B cell (primary cell): Measurements from ENCODE around the gene MRPL55. TPM values are rescaled to one million over a fixed set of nuclear protein-coding genes. Genes with fewer than 3 reads are reported as not detected.
A peak's percentile ranks its signal among the peaks of the same experiment; 100 is the strongest.

Experiments
- ATAC-seq: fragments of 200-7000 bp; cut with Tn5 transposase; one replicate; pipeline ENCODE4 v1.10.0; 2021; ENCODE audit warnings: low read depth, mild to moderate bottlenecking, moderate number of reproducible peaks, moderate library complexity
- CTCF ChIA-PET: fragments of 350-600 bp; sonication (Branson Sonifier 250); formaldehyde crosslinking; loops from one replicate; lab custom pipeline; 2021; ENCODE audit warnings: antibody characterized with exemption, inconsistent platforms; lab: Charles Lee
- POLR2A ChIA-PET: fragments of 350-600 bp; sonication (Branson Sonifier 250); formaldehyde crosslinking; loops from one replicate; lab custom pipeline; 2021; ENCODE audit warnings: antibody characterized with exemption; lab: Charles Lee
- DNase-seq: peaks from one replicate; pipeline ENCODE4 v3.0.0; 2013
- H2AFZ ChIP-seq: 2 replicates; pipeline ENCODE4 v1.6.1; 2012; ENCODE audit warnings: mild to moderate bottlenecking, low read depth, low read length; ENCODE audit not compliant: insufficient read depth, poor library complexity, severe bottlenecking
- H3K27ac ChIP-seq, 2 donors: 1 replicate in 1 of 2; 2 replicates in 1 of 2; pipeline ENCODE4 v1.5.1; 2012 to 2013; ENCODE audit warnings: low read length in 2 of 2, mild to moderate bottlenecking in 2 of 2, moderate library complexity in 1 of 2
- H3K27me3 ChIP-seq, 4 experiments: fragments of 200-600 bp in 1 of 4; sonication (generic) in 1 of 4; replicated peaks in 1 of 4; 1 replicate in 2 of 4; 2 replicates in 2 of 4; pipeline versions ENCODE4 v1.6.1 to v1.7.0; 2013 to 2016; ENCODE audit warnings: low read length in 3 of 4, mild to moderate bottlenecking in 2 of 4, mixed read lengths in 1 of 4, moderate library complexity in 1 of 4; ENCODE audit not compliant: insufficient read depth in 4 of 4, control insufficient read depth in 3 of 4; ENCODE audit errors: control extremely low read depth in 1 of 4
- H3K36me3 ChIP-seq, 2 experiments: replicated peaks in 1 of 2; 1 replicate in 1 of 2; 2 replicates in 1 of 2; pipeline versions ENCODE4 v1.6.1 to v1.7.1; 2013; ENCODE audit warnings: low read length in 1 of 2; ENCODE audit not compliant: insufficient read depth in 2 of 2, control insufficient read depth in 1 of 2; ENCODE audit errors: control extremely low read depth in 1 of 2, extremely low read depth in 1 of 2
- H3K4me1 ChIP-seq, 2 donors: fragments of 200-600 bp in 1 of 2; sonication (generic) in 1 of 2; 1 replicate in 1 of 2; 2 replicates in 1 of 2; pipeline versions ENCODE4 v1.5.1 to v1.6.1; 2013 to 2017; ENCODE audit warnings: low read length in 2 of 2; ENCODE audit not compliant: control insufficient read depth in 2 of 2, insufficient read depth in 2 of 2
- H3K4me2 ChIP-seq: replicated peaks from 2 replicates; pipeline ENCODE3; 2012; ENCODE audit warnings: mild to moderate bottlenecking, low read depth, low read length; ENCODE audit not compliant: poor library complexity, severe bottlenecking
- H3K4me3 ChIP-seq, 5 experiments: fragments of 200-600 bp in 1 of 5; sonication (generic) in 1 of 5; 1 replicate in 3 of 5; 2 replicates in 2 of 5; pipeline versions ENCODE4 v1.5.1 to v1.7.0; 2011 to 2016; ENCODE audit warnings: low read length in 4 of 5, mild to moderate bottlenecking in 4 of 5, low read depth in 2 of 5, control low read depth in 1 of 5, moderate library complexity in 1 of 5; ENCODE audit not compliant: insufficient read depth in 1 of 5; ENCODE audit errors: control extremely low read depth in 1 of 5, extremely low read depth in 1 of 5
- H3K79me2 ChIP-seq: fragments of 200-600 bp; sonication (generic); one replicate; pipeline ENCODE4 v1.6.0; 2016; ENCODE audit warnings: low read length; ENCODE audit not compliant: control insufficient read depth, insufficient read depth
- H3K9ac ChIP-seq: fragments of 200-600 bp; sonication (generic); 2 replicates; pipeline ENCODE4 v1.6.1; 2017; ENCODE audit warnings: mild to moderate bottlenecking, low read length, moderate library complexity
- H3K9me3 ChIP-seq, 3 donors: one replicate each; pipeline versions ENCODE4 v1.6.1 to v1.7.1; 2013; ENCODE audit warnings: low read length in 2 of 3; ENCODE audit not compliant: control insufficient read depth in 2 of 3, insufficient read depth in 1 of 3; ENCODE audit errors: control extremely low read depth in 1 of 3
- H4K20me1 ChIP-seq: 2 replicates; pipeline ENCODE4 v1.6.0; 2012; ENCODE audit warnings: mild to moderate bottlenecking, low read length; ENCODE audit not compliant: insufficient read depth, control insufficient read depth, poor library complexity, severe bottlenecking
- H3K27ac Mint-ChIP-seq: one replicate; pipeline ENCODE4 v1.8.0; 2021; ENCODE audit warnings: mixed read lengths
- H3K27me3 Mint-ChIP-seq: one replicate; pipeline ENCODE4 v1.8.0; 2021; ENCODE audit warnings: mixed read lengths
- H3K4me1 Mint-ChIP-seq: one replicate; pipeline ENCODE4 v1.8.0; 2021; ENCODE audit warnings: mixed read lengths
- H3K4me3 Mint-ChIP-seq: one replicate; pipeline ENCODE4 v1.8.0; 2021; ENCODE audit warnings: mixed read lengths
- H3K9me3 Mint-ChIP-seq: one replicate; pipeline ENCODE4 v1.8.0; 2022; ENCODE audit warnings: mixed read lengths; ENCODE audit not compliant: insufficient read depth
- EZH2 ChIP-seq: IDR thresholded peaks from 2 replicates; pipeline ENCODE4 v1.6.1; 2012; ENCODE audit warnings: borderline replicate concordance, low read depth, mild to moderate bottlenecking, moderate library complexity, low read length; ENCODE audit not compliant: insufficient read depth, poor library complexity, severe bottlenecking
- WGBS: methylation state at CpG from one replicate; pipeline ENCODE4 v1.1.5; 2013; ENCODE audit warnings: missing lambda C conversion rate; ENCODE audit not compliant: insufficient coverage; 5-methylcytosine and 5-hydroxymethylcytosine counted together
- intact Hi-C: fragments of 100-400 bp; cut with micrococcal nuclease; formaldehyde crosslinking; loops from one replicate; pipeline ENCODE4 v1.10.0; 2022
- polyA plus RNA-seq: library from polyadenylated mRNA; depleted of rRNA; stranded (reverse); fragments of >200 nt; gene quantifications from 2 replicates; pipeline ENCODE4 v1.2.3, GENCODE V29; 2012
- total RNA-seq, 2 donors: library from RNA; stranded (reverse); fragments of 120-200 nt in 1 of 2; gene quantifications; 1 replicate in 1 of 2; 2 replicates in 1 of 2; pipeline versions ENCODE4 v1.2.3 to v1.2.4, GENCODE V29; 2013 to 2022
- TF ChIP-seq, protein P1 (sequence below): fragments of 200-600 bp; IDR thresholded peaks from one replicate; pipeline ENCODE4 v1.8.0; 2022; ENCODE audit warnings: antibody characterized with exemption, mild to moderate bottlenecking

The MRPL55 gene
- total and polyA plus RNA-seq, 2 donors (not counting 1 experiment from before 2014, with no cell fraction given), result 38.9 to 297 TPM

GRCh38 chr1:228102791-228103620 lies 6.1 kb downstream of the MRPL55 start, which contains the start of gene C1orf35:
Gene C1orf35, minus strand, starts transcription at chr1:228103325. Its CDS starts 98 bp downstream, at chr1:228103227.
- DNase-seq (peak; percentile 94), ATAC-seq (peak; percentile 83)
- WGBS, result under 1% methylated on average over 102 of the region's 104 CpGs
- Histone ChIP-seq H3K27ac (peak within 1 kb of the TSS; percentile 82), H3K36me3 (peaks cover 0 to 44% of the 10 kb centered on the region in 2 experiments), H3K4me2 (peak within 1 kb of the TSS; percentile 91), H2AFZ (peak within 1 kb of the TSS; percentile 99), H3K4me1 (peaks cover 18 to 28% of the 10 kb centered on the region in 2 donors), H4K20me1 (peaks cover 41% of the 10 kb centered on the region), H3K9ac (peak within 1 kb of the TSS; percentile 96), H3K27me3 (no peaks in the 10 kb centered on the region), H3K79me2 (peaks cover 20% of the 10 kb centered on the region), H3K4me3 (peak within 1 kb of the TSS; percentile 48 to 98 (median 89)), H3K9me3 (no peaks in the 10 kb centered on the region)
- peaks cover 29% of the 10 kb centered on the region for H3K4me1 Mint-ChIP-seq
- POLR2A ChIA-PET, result no interaction called here
- H3K9me3 Mint-ChIP-seq, result no peaks in the 10 kb centered on the region
- intact Hi-C loops, result loop anchor here (1.0 to 10.0 kb wide), 5 partner anchors 21 to 1402 kb away; partner anchors contain the start of genes ARF1, GUK1, IBA57 and NUP133
- peak within 1 kb of the TSS; percentile 98 for H3K27ac Mint-ChIP-seq
- TF ChIP-seq EZH2, result no peak
- TF ChIP-seq, protein P1, sequence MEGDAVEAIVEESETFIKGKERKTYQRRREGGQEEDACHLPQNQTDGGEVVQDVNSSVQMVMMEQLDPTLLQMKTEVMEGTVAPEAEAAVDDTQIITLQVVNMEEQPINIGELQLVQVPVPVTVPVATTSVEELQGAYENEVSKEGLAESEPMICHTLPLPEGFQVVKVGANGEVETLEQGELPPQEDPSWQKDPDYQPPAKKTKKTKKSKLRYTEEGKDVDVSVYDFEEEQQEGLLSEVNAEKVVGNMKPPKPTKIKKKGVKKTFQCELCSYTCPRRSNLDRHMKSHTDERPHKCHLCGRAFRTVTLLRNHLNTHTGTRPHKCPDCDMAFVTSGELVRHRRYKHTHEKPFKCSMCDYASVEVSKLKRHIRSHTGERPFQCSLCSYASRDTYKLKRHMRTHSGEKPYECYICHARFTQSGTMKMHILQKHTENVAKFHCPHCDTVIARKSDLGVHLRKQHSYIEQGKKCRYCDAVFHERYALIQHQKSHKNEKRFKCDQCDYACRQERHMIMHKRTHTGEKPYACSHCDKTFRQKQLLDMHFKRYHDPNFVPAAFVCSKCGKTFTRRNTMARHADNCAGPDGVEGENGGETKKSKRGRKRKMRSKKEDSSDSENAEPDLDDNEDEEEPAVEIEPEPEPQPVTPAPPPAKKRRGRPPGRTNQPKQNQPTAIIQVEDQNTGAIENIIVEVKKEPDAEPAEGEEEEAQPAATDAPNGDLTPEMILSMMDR, result no peak
- H3K4me3 Mint-ChIP-seq, result peak within 1 kb of the TSS; percentile 99
- CTCF ChIA-PET, result no interaction called here
- no peaks in the 10 kb centered on the region for H3K27me3 Mint-ChIP-seq
